Ectodermal cell (in vitro differentiated cells): ENCODE results near the gene ACSM5.
"Not testable (repeated sequence)": the region's sequence is repeated elsewhere in the genome, so short reads cannot be mapped to it uniquely, and the experiment has no call there.

Experiments
- H3K27ac ChIP-seq: 2 replicates; pipeline ENCODE4 v1.7.0; 2013; ENCODE audit warnings: mild to moderate bottlenecking, low read depth, low read length; ENCODE audit not compliant: insufficient read depth, poor library complexity, severe bottlenecking
- H3K27me3 ChIP-seq: 2 replicates; pipeline ENCODE4 v1.7.0; 2013; ENCODE audit warnings: mild to moderate bottlenecking, low read length; ENCODE audit not compliant: insufficient read depth, control insufficient read depth, poor library complexity, severe bottlenecking
- H3K36me3 ChIP-seq: one replicate; pipeline ENCODE4 v1.7.0; 2013; ENCODE audit warnings: low read length; ENCODE audit not compliant: control insufficient read depth, insufficient read depth
- H3K4me1 ChIP-seq: one replicate; pipeline ENCODE4 v1.7.0; 2013; ENCODE audit warnings: low read length; ENCODE audit not compliant: control insufficient read depth, insufficient read depth
- H3K4me3 ChIP-seq: 2 replicates; pipeline ENCODE4 v1.7.0; 2013; ENCODE audit warnings: low read depth, low read length, control low read depth; ENCODE audit not compliant: insufficient read depth
- H3K9me3 ChIP-seq: 2 replicates; pipeline ENCODE4 v1.7.0; 2013; ENCODE audit warnings: mild to moderate bottlenecking, low read length, moderate library complexity; ENCODE audit not compliant: control insufficient read depth
- WGBS, 2 experiments: methylation state at CpG; one replicate each; pipeline ENCODE4 v1.1.7; 2013; ENCODE audit warnings: missing lambda C conversion rate in 2 of 2; 5-methylcytosine and 5-hydroxymethylcytosine counted together

ACSM5 gene

DNA sequence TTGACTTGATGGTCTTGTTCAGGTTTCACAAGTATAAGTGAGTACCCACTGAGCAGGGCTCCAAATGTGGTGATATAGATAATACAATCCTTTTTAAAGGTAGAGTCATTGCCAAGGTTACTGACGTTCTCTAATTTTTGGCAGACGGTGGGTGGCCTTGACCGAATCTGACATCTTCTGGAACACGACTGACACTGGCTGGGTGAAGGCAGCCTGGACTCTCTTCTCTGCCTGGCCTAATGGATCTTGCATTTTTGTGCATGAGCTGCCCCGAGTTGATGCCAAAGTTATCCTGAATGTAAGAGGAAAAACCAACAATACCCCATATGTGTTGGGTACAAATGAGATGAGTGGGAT, 14.4 kb downstream of the ACSM5 start:
- not testable (repeated sequence) for H3K27ac ChIP-seq, H3K4me3 ChIP-seq, H3K9me3 ChIP-seq, H3K4me1 ChIP-seq, H3K36me3 ChIP-seq, H3K27me3 ChIP-seq
- 90 to 92% methylated on average over 4 to 5 of the region's 5 CpGs for WGBS, 2 experiments

DNA sequence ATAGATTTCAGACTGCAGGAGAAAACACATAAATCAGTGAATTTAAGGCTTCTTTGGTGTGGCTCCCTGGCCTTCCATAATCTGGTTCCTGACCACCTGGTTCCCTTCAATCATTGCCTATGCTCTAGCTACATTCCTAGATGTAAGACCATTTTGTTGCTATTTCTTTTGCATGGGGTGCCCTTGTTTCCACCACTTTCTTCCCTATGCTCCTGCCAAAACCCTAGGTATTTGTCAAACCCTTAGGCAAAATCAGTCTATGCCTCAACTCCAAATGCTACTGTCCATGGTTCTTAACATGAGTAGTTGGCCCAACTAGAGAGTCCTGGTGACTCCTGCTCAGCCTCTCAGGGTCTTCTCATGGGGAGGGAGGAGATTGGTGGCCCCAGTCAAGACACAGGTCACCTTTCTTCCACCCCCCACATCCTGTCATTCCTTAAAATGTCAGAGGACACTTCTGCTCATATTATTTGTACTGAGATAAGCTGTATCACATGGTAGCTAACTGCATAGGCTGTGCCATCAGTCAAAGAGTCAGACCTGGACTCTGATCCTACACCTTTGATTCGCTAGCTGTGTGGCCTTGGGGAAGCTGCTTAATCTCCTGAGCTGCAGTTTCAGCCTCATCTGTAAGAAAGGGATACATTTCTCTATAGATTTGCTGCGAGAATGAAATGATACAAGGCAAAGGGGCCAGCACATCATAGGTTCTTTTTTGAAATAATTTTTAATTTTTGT, 15.0 kb downstream of the ACSM5 start:
- WGBS, 2 experiments: 85 to 90% methylated on average over 2 of the region's 2 CpGs
- H3K27me3 ChIP-seq: no peaks in the 10 kb centered on the region
- H3K4me3 ChIP-seq: no peak overlapping the region
- no peaks in the 10 kb centered on the region for H3K9me3 ChIP-seq
- H3K4me1 ChIP-seq: no peaks in the 10 kb centered on the region
- no peaks in the 10 kb centered on the region for H3K36me3 ChIP-seq
- no peak overlapping the region for H3K27ac ChIP-seq

DNA sequence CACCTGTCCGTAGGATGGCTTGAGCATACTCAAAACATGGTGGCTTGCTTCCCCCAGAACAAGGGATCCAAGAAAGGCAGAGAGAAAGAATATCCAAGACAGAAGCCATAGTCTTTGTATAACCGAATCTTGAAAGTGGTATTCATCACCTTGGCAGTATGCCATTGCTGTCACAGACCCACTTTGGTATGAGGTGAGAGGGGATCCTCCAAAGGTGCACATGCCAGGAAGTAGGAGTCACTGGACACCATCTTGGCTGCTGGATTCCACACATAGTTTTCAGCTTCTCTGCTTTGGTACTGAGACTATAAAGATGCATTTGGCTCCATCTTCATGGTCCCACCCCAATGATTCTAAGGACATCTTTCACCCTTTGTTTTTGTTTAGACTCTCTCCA, 18.1 kb downstream of the ACSM5 start:
- H3K36me3 ChIP-seq, H3K27me3 ChIP-seq, H3K4me1 ChIP-seq, H3K27ac ChIP-seq, H3K9me3 ChIP-seq, H3K4me3 ChIP-seq: not testable (repeated sequence)
- WGBS, 2 experiments: 92 to 95% methylated on average over 2 of the region's 2 CpGs

DNA sequence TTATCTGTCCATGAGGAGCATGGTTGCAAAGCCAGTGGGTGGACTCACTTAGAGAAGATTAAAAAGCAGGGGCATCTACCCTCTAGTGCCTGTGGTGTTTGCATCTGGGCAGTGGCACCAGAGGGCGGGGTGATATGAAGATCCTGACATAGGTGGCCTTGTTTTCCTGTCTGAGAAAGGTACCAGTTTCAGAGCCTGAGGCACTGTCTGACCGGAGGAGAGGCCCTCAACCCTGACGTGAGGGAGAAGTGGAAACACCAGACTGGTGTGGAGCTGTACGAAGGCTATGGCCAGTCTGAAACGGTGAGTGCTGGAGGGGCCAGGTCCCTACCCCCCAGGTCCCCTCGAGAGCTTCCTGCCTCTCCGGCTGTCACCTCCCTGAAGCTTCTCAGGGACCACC, 20.2 kb downstream of the ACSM5 start:
- not testable (repeated sequence) for H3K36me3 ChIP-seq, H3K4me3 ChIP-seq, H3K27ac ChIP-seq, H3K27me3 ChIP-seq, H3K9me3 ChIP-seq, H3K4me1 ChIP-seq
- 90 to 92% methylated on average over 7 of the region's 7 CpGs for WGBS, 2 experiments

DNA sequence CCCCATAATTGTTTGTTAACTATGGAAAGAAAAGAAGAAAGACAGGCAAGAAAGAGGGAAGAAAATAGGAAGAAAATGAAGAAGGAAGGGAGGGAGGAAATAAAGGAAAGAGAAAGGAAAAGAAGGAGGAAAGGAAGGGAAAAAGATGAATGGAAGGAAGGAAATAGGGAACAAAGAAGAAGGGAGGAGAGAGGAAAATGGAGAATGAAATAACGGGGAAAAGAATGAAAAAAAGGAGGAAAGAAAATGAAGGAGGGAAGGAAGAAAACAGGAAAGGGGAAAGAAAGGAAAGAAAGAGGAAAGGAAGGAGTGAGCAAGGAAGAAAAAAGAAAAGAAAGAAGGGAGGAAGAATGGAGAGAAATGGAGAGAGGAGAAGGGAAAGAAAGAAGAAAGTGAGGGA, 21.1 kb downstream of the ACSM5 start:
- H3K36me3 ChIP-seq, H3K4me1 ChIP-seq, H3K9me3 ChIP-seq, H3K27ac ChIP-seq, H3K27me3 ChIP-seq, H3K4me3 ChIP-seq: not testable (repeated sequence)
- 95 to 96% methylated on average over 1 of the region's 1 CpG for WGBS, 2 experiments

DNA sequence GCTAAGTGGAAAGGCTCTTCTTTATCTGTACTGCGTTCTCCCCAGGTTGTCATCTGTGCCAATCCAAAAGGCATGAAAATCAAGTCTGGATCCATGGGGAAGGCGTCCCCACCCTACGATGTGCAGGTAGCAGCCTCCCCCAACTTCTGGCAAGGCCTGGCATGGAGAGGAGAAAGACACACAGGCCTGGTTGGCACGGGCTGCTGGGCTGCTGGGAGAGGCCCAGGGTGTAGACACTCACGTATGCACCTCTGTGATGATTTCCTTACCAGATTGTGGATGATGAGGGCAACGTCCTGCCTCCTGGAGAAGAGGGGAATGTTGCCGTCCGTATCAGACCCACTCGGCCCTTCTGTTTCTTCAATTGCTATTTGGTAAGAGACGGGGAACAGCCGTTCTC, 21.6 kb downstream of the ACSM5 start:
- Histone ChIP-seq H3K9me3 (no peaks in the 10 kb centered on the region), H3K27ac (no peak overlapping the region), H3K36me3 (no peaks in the 10 kb centered on the region), H3K4me3 (no peak overlapping the region), H3K4me1 (no peaks in the 10 kb centered on the region), H3K27me3 (no peaks in the 10 kb centered on the region)
- 89% methylated on average over 11 of the region's 11 CpGs for WGBS, 2 experiments

DNA sequence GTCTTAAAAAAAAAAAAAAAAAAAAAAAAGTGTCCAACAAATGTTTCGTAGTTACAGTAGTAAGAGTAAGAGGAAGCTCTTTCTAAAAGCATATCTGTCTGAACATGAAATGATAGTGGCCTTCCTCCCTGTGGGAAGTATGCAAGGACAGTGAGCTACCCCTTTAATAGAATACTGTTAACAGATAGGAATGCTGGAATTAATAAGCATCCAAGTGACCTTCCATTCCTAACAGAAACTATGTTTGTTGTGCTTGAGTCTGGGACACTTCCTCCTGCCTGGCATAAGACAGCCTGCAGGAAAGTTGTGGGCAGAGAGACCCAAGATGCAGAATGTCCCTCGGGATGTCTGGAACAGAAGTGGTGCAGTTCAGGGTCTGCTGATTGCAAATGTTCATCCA, 29.6 kb downstream of the ACSM5 start:
- not testable (repeated sequence) for H3K9me3 ChIP-seq, H3K4me1 ChIP-seq

DNA sequence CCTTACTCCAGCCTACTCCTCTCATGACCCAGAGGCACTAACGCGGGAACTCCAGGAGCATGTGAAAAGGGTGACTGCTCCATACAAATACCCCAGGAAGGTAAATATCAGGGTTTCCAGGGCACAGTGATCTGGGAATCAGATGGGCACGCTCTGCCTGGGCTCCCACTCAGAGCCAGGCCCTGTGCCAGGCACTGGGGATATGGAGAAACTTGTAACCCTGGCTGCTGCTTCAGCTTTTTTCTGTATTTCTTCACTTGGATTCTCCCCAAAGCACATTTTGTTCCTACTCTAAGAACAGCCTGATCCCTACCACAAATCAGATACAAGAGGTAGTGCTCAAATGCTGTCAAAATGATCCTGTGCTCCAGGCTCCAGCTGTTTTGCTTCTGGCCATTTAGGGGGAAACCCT, 30.5 kb downstream of the ACSM5 start:
- not testable (repeated sequence) for H3K9me3 ChIP-seq, H3K27ac ChIP-seq, H3K27me3 ChIP-seq, H3K4me3 ChIP-seq, H3K4me1 ChIP-seq, H3K36me3 ChIP-seq
- 93 to 98% methylated on average over 3 of the region's 3 CpGs for WGBS, 2 experiments

More for the DNA sequence above, 29.6 kb downstream of the ACSM5 start:
- not testable (repeated sequence) for H3K36me3 ChIP-seq, H3K4me3 ChIP-seq, H3K27ac ChIP-seq, H3K27me3 ChIP-seq
- 100% methylated on average over 1 of the region's 2 CpGs for WGBS, 2 experiments

DNA sequence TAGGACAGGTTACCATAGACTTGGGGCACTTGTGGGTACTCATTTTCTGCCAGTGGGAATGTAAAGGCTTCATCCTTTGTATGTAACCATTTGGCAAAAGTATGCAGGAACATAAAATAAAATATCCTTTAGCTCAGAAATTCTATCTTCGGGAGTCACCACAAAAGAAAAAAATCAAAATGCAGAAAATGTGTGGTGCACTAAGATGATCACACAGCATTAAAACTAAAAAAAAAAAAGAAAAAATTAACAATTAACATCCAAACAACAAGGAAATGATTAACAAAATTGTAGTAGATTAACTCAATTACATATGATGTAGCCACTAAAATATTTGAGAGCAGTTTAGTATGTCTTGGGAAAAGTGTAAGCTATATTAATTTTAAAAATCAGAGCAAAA, 31.4 kb downstream of the ACSM5 start:
- H3K36me3 ChIP-seq, H3K4me1 ChIP-seq, H3K27ac ChIP-seq, H3K27me3 ChIP-seq, H3K4me3 ChIP-seq, H3K9me3 ChIP-seq: not testable (repeated sequence)
- 88% methylated on average over 1 of the region's 1 CpG; no CpG with 5 or more reads in 1 of the 2 experiments for WGBS, 2 experiments

DNA sequence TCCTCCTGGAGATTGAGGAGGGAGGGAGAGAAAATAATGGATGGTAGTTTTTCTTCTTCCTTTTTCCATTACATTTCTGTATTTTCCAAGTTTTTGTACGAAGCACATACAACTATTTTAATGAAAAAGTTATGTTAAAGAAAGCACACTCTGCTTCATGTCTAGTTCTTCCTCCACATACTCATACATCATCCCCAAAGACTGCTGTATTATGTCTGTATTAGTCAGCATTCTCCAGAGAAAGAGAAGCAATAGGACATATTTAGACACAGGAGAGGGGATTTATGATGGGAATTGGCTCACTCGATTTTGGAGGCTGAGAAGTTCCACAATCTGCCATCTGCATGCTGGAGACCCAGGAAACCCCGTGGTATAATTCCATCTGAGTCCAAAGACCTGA, 31.9 kb downstream of the ACSM5 start:
- WGBS, 2 experiments: 94 to 98% methylated on average over 2 to 3 of the region's 3 CpGs
- no peaks in the 10 kb centered on the region for H3K9me3 ChIP-seq
- H3K27me3 ChIP-seq: no peaks in the 10 kb centered on the region
- H3K4me1 ChIP-seq: no peaks in the 10 kb centered on the region
- no peak overlapping the region for H3K27ac ChIP-seq
- no peak overlapping the region for H3K4me3 ChIP-seq
- H3K36me3 ChIP-seq: no peaks in the 10 kb centered on the region

DNA sequence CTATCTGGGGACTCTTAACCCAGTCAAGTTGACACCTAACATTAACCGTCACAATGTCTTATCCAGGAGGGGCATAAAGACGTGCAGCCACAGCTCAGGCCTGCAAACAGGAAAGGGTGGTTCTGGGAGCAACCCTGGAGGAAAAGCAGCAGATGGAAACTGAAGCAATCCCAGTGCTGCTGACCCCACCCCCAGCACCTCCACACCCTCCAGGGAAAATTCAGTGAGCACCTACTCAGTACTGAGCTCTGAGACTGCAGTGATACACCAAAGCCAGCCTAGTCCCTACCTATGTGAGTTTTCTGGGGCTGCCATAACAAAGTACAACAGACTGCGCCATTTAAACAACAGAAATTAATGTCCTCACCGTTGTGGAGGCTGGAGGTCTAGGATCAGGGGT, 32.5 kb downstream of the ACSM5 start:
- not testable (repeated sequence) for H3K9me3 ChIP-seq, H3K4me1 ChIP-seq, H3K4me3 ChIP-seq, H3K36me3 ChIP-seq, H3K27ac ChIP-seq, H3K27me3 ChIP-seq
- WGBS, 2 experiments: 96% methylated on average over 2 of the region's 4 CpGs
